HepG2 (cell line): ENCODE data around the gene E2F3. TPM values are rescaled to one million over a fixed set of nuclear protein-coding genes. Genes with fewer than 3 reads are reported as not detected.
A peak's percentile ranks its signal among the peaks of the same experiment; 100 is the strongest.

Source experiments
- ARID3A ChIP-seq: IDR thresholded peaks from 2 replicates; pipeline ENCODE4 v1.6.1; 2012; ENCODE audit warnings: low read depth, low read length, improper control_type of control experiment
- CHD4 ChIP-seq: fragments of 200-600 bp; sonication (generic); IDR thresholded peaks from 2 replicates; pipeline ENCODE4 v1.7.0; 2017; ENCODE audit warnings: mild to moderate bottlenecking, low read length, borderline replicate concordance
- FOXA3 ChIP-seq: IDR thresholded peaks from 2 replicates; pipeline ENCODE4 v1.6.1; 2016; ENCODE audit warnings: missing genetic modification reagents, missing compliant biosample characterization
- FOXM1 ChIP-seq: sonication (generic); formaldehyde crosslinking; IDR thresholded peaks from 2 replicates; pipeline ENCODE4 v1.5.0; 2020; ENCODE audit warnings: missing genetic modification reagents
- GTF2F1 ChIP-seq: fragments of 150-350 bp; IDR thresholded peaks from 2 replicates; pipeline ENCODE4 v1.6.1; 2014; ENCODE audit warnings: low read length
- GZF1 ChIP-seq: sonication (generic); formaldehyde crosslinking; IDR thresholded peaks from 2 replicates; pipeline ENCODE4 v1.5.1; 2020; ENCODE audit warnings: mild to moderate bottlenecking, missing genetic modification reagents
- HDAC6 ChIP-seq: fragments of 200-600 bp; sonication (generic); IDR thresholded peaks from 2 replicates; pipeline ENCODE4 v1.7.0; 2017; ENCODE audit warnings: mild to moderate bottlenecking, antibody characterized with exemption, low read length, low read depth
- HHEX ChIP-seq: IDR thresholded peaks from 2 replicates; pipeline ENCODE4 v1.6.1; 2016; ENCODE audit warnings: control low read depth
- HMGXB3 ChIP-seq: sonication (generic); formaldehyde crosslinking; IDR thresholded peaks from 2 replicates; pipeline ENCODE4 v1.4.0; 2020; ENCODE audit warnings: missing genetic modification reagents, borderline replicate concordance
- KDM2A ChIP-seq: sonication (generic); formaldehyde crosslinking; IDR thresholded peaks from 2 replicates; pipeline ENCODE4 v1.4.0; 2020; ENCODE audit warnings: low read depth, missing genetic modification reagents, borderline replicate concordance
- NFAT5 ChIP-seq: sonication (generic); formaldehyde crosslinking; IDR thresholded peaks from 2 replicates; pipeline ENCODE4 v1.4.0; 2020; ENCODE audit warnings: missing genetic modification reagents
- PAWR ChIP-seq: sonication (generic); formaldehyde crosslinking; IDR thresholded peaks from 2 replicates; pipeline ENCODE4 v1.4.0; 2020; ENCODE audit warnings: missing genetic modification reagents, mild to moderate bottlenecking, borderline replicate concordance
- PHB2 ChIP-seq: fragments of 450-650 bp; IDR thresholded peaks from 2 replicates; pipeline ENCODE4 v1.6.1; 2018; ENCODE audit not compliant: partially characterized antibody
- SKI ChIP-seq: fragments of 450-650 bp; IDR thresholded peaks from one replicate; pipeline ENCODE4 v1.6.1; 2018; ENCODE audit warnings: mild to moderate bottlenecking; ENCODE audit not compliant: partially characterized antibody
- ZNF256 ChIP-seq: sonication (generic); formaldehyde crosslinking; conservative IDR thresholded peaks from 2 replicates; pipeline ENCODE4 v1.4.0; 2020; ENCODE audit warnings: missing genetic modification reagents
- ZNF33B ChIP-seq: sonication (generic); formaldehyde crosslinking; IDR thresholded peaks from 2 replicates; pipeline ENCODE4 v1.5.1; 2020; ENCODE audit warnings: mild to moderate bottlenecking, missing genetic modification reagents
- ZNF343 ChIP-seq: sonication (generic); formaldehyde crosslinking; IDR thresholded peaks from 2 replicates; pipeline ENCODE4 v1.4.0; 2020; ENCODE audit warnings: mild to moderate bottlenecking, missing genetic modification reagents
- ZNF670 ChIP-seq: sonication (generic); formaldehyde crosslinking; IDR thresholded peaks from 2 replicates; pipeline ENCODE4 v1.8.0; 2022; ENCODE audit warnings: mild to moderate bottlenecking, missing genetic modification reagents, borderline replicate concordance
- polyA plus RNA-seq, 8 experiments: library from polyadenylated mRNA; depleted of rRNA in 3 of 8; stranded (reverse) in 7 of 8; unstranded in 1 of 8; fragments of >200 nt; fragmentation: Illumina TruSeq in 4 of 8; extraction: Trizol in 4 of 8; gene quantifications; 2 replicates each; pipeline versions ENCODE4 v1.2.1 to v1.2.3, GENCODE V29; 2011 to 2016; ENCODE audit warnings: low read depth in 4 of 8, missing spikeins in 1 of 8, mixed read lengths in 1 of 8; ENCODE audit not compliant: insufficient read depth in 1 of 8
- total RNA-seq, 5 experiments: library from RNA; depleted of rRNA; stranded (reverse); fragments of >200 nt; fragmentation: Illumina TruSeq; extraction: Trizol; gene quantifications; 2 replicates each; pipeline ENCODE4 v1.2.3, GENCODE V29; 2016; ENCODE audit warnings: low read depth in 1 of 5

E2F3 gene
- total and polyA plus RNA-seq, 2 of the 13 experiments (the other 11 are each of a cell fraction or from before 2014, with no cell fraction given): 8.5 to 12.7 TPM

GRCh38 chr6:20401205-20402091 is at the start of gene E2F3 (continued):
- TF ChIP-seq HMGXB3 (CRISPR knock-in tag): peak; percentile 97
- peak; percentile 25 for TF ChIP-seq SKI
- no peak for TF ChIP-seq ZNF33B (CRISPR knock-in tag)
- no peak for TF ChIP-seq HHEX (CRISPR knock-in tag)
- TF ChIP-seq PHB2: no peak
- no peak; the same call in 1 of the 2 replicates for TF ChIP-seq FOXM1 (CRISPR knock-in tag)
- 0 out of 2 replicates have a peak, but pooled peaks have one; percentile 14 for TF ChIP-seq FOXA3 (CRISPR knock-in tag)
- TF ChIP-seq HDAC6: no peak
- TF ChIP-seq PAWR (CRISPR knock-in tag): 0 out of 2 replicates have a peak, but pooled peaks have one; percentile 58
- peak; percentile 37; the same call in 1 of the 2 replicates for TF ChIP-seq KDM2A (CRISPR knock-in tag)
- TF ChIP-seq CHD4: no peak
- TF ChIP-seq GZF1: 0 out of 2 replicates have a peak, but pooled peaks have one; percentile 15
- peak; percentile 64; the same call in 1 of the 2 replicates for TF ChIP-seq ZNF670 (CRISPR knock-in tag)
- TF ChIP-seq NFAT5: peak; percentile 99
- TF ChIP-seq GTF2F1: no peak
- TF ChIP-seq ZNF256 (CRISPR knock-in tag): peak; percentile 98
- 0 out of 2 replicates have a peak, but pooled peaks have one; percentile 11 for TF ChIP-seq ARID3A
- peak; percentile 85 for TF ChIP-seq ZNF343 (CRISPR knock-in tag)
